ENCODE data around the gene MGAT3. TPM values are rescaled to one million over a fixed set of nuclear protein-coding genes. Genes with fewer than 3 reads are reported as not detected.

Gene MGAT3
- total RNA-seq, 6 donors from 2014 or later = 5.2 to 45.0 (median 26.0) TPM

DNA sequence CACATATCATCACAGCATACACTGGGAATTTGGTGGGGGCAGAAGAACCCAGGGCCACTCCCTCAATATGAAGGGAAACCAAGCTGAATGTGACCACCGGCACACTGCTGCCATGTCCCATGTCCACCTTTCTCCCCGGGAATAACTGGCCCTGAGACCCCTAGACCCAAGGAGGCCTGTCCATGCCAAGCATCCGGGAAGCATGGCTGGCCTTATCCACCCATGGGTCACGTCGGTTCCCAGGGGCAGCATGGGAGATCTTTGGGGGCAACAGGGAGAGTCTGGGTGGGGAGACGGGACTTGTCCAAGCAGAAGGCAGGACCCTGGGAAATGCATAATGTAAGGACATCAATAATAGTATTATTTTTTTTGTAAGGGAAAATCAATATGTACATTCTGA lies 34.9 kb downstream of the MGAT3 start:
- DNase-seq (no peak), ATAC-seq (ENCODE audit: low FRiP score in 2 of 2) (no peak)
- WGBS, 2 donors = 88 to 95% methylated on average over 6 of the region's 6 CpGs
- H3K4me1 ChIP-seq = peaks cover 6 to 24% (median 15%) of the 10 kb centered on the region in 4 donors
- H3K4me3 ChIP-seq = no peak overlapping the region
- TF ChIP-seq POLR2A (IDR thresholded peaks at IDR 0.05) (no peak), CTCF (IDR thresholded peaks at IDR 0.05) (no peak), POLR2AphosphoS5 (IDR thresholded peaks at IDR 0.05) (no peak), EP300 (IDR thresholded peaks at IDR 0.05) (no peak)
- H3K27ac ChIP-seq = no peak overlapping the region
- H3K27me3 ChIP-seq = no peaks in the 10 kb centered on the region
- H3K36me3 ChIP-seq = peaks cover 0 to 11% (median 2%) of the 10 kb centered on the region in 4 donors
- H3K9me3 ChIP-seq = no peaks in the 10 kb centered on the region

DNA sequence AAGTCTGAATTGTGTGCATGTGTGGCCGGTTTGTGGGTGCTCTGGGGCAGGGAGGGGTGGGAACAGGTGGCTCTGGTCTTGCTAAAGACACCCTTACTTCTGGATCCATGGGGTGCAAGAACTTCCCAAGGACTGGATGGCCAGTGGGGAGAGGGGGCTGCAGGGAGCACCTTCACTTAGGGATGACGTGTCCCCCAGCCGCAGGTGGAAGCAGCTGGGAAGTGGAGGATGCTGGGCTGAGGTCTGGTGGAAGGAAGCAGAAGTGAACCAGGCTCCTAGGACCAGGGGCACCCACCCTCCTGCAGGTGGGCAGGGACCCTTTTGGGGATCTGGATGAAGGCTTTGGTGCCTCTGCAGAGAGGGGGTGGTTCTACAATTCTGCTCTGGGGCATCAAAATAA lies 35.4 kb downstream of the MGAT3 start:
- DNase-seq = no peak
- WGBS, 2 donors = 69 to 77% methylated on average over 3 of the region's 3 CpGs
- TF ChIP-seq POLR2AphosphoS5 (IDR thresholded peaks at IDR 0.05) (no peak), EP300 (IDR thresholded peaks at IDR 0.05) (no peak), CTCF (IDR thresholded peaks at IDR 0.05) (no peak), POLR2A (IDR thresholded peaks at IDR 0.05) (no peak)

DNA sequence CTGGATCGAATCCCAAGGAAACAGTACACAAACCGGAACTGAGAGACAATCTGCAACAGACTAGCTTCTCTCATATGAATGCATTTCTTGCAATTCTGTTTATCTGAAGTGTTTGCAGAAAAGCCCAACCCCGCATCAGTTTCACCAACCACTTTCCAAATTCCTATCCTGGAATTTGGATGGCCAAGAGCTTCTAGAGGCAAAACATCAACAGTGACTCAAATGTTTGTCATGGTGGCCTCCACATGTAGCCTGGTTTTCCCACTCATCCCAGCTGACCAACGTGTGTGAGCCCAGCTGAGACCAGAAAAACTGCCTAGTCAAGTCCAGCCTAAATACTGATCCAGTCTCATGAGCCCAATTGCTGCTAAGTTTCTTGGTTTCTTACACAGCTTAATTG lies 36.9 kb downstream of the MGAT3 start:
- H3K36me3 ChIP-seq = no peaks in the 10 kb centered on the region
- no peaks in the 10 kb centered on the region for H3K27me3 ChIP-seq
- peak overlapping the region in 1 of 4 donors; percentile 37 for H3K27ac ChIP-seq
- no peak overlapping the region for H3K4me3 ChIP-seq
- H3K9me3 ChIP-seq = no peaks in the 10 kb centered on the region
- ATAC-seq (ENCODE audit: low FRiP score in 2 of 2) = no peak
- DNase-seq = no peak
- peaks cover 11 to 24% (median 17%) of the 10 kb centered on the region in 4 donors for H3K4me1 ChIP-seq
- no peak for TF ChIP-seq POLR2A (IDR thresholded peaks at IDR 0.05)
- no peak for TF ChIP-seq EP300 (IDR thresholded peaks at IDR 0.05)
- TF ChIP-seq CTCF (IDR thresholded peaks at IDR 0.05) = no peak
- no peak for TF ChIP-seq POLR2AphosphoS5 (IDR thresholded peaks at IDR 0.05)
- 52 to 62% methylated on average over 4 of the region's 4 CpGs for WGBS, 2 donors

More for the DNA sequence above, 35.4 kb downstream of the MGAT3 start:
- ATAC-seq (ENCODE audit: low FRiP score in 2 of 2) = no peak
- peaks cover 0 to 11% (median 2%) of the 10 kb centered on the region in 4 donors for H3K36me3 ChIP-seq
- no peaks in the 10 kb centered on the region for H3K27me3 ChIP-seq
- no peak overlapping the region for H3K4me3 ChIP-seq
- no peaks in the 10 kb centered on the region for H3K9me3 ChIP-seq
- no peak overlapping the region for H3K27ac ChIP-seq
- peaks cover 7 to 24% (median 15%) of the 10 kb centered on the region in 4 donors for H3K4me1 ChIP-seq

- no peak overlapping the region for H3K4me3 ChIP-seq
- ATAC-seq (ENCODE audit: low FRiP score in 2 of 2) = no peak
- 75 to 81% methylated on average over 8 to 10 of the region's 10 CpGs for WGBS, 2 donors
- H3K36me3 ChIP-seq = no peaks in the 10 kb centered on the region
- no peak for TF ChIP-seq CTCF (IDR thresholded peaks at IDR 0.05)
- TF ChIP-seq EP300 (IDR thresholded peaks at IDR 0.05) = peak in 1 of 4 donors; percentile 55
- no peak for TF ChIP-seq POLR2AphosphoS5 (IDR thresholded peaks at IDR 0.05)
- peak overlapping the region in 2 of 4 donors; percentile 37 to 48 for H3K27ac ChIP-seq
- H3K4me1 ChIP-seq = peaks cover 13 to 24% (median 17%) of the 10 kb centered on the region in 4 donors
- no peaks in the 10 kb centered on the region for H3K27me3 ChIP-seq
- peak in 1 of 2 donors; percentile 64 for DNase-seq
- H3K9me3 ChIP-seq = no peaks in the 10 kb centered on the region
These were observed 37.8 kb downstream of the MGAT3 start for GRCh38 chr22:39494471-39495120.

Measured in upper lobe of left lung (tissue), 6 donors.